Measurements from ENCODE around the gene AP1AR. TPM values are rescaled to one million over a fixed set of nuclear protein-coding genes. Genes with fewer than 3 reads are reported as not detected.
"Not testable (repeated sequence)": the region's sequence is repeated elsewhere in the genome, so short reads cannot be mapped to it uniquely, and the experiment has no call there.

AP1AR gene
- total and polyA plus RNA-seq, 11 donors, result 3.7 to 17.3 (median 9.2) TPM

DNA sequence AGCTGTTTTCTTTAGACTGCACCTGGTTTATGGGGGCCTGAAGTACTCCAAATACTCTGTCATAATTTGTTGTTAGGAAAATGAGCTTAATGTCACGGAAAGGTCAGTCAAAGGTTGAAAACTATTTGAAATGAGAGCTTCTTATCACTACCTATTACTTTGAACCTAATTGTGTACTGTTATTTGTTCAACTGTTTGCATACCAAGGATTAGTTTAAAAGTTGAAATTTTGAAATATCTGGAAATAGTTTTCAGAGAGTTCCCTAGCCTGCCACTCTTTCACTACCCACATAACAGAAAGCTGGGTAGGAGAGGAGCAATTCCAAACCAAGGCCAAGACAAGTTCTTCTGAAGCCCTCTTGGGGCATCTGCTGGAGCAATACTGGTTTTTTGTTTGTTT is 28.0 kb upstream of the AP1AR start:
- intact Hi-C loops (cut with DNase I), result no loop called here
- Histone ChIP-seq H3K27me3 (no peaks in the 10 kb centered on the region), H3K36me3 (no peaks in the 10 kb centered on the region), H3K4me1 (no peaks in the 10 kb centered on the region), H3K4me3 (no peak overlapping the region), H3K27ac (no peak overlapping the region), H3K9me3 (no peaks in the 10 kb centered on the region)
- WGBS, 4 donors, result 93 to 100% (median 93%) methylated on average over 1 of the region's 1 CpG
- ATAC-seq (no peak), DNase-seq (no peak)
- TF ChIP-seq POLR2A (IDR thresholded peaks at IDR 0.05), result no peak
- TF ChIP-seq, protein P1, sequence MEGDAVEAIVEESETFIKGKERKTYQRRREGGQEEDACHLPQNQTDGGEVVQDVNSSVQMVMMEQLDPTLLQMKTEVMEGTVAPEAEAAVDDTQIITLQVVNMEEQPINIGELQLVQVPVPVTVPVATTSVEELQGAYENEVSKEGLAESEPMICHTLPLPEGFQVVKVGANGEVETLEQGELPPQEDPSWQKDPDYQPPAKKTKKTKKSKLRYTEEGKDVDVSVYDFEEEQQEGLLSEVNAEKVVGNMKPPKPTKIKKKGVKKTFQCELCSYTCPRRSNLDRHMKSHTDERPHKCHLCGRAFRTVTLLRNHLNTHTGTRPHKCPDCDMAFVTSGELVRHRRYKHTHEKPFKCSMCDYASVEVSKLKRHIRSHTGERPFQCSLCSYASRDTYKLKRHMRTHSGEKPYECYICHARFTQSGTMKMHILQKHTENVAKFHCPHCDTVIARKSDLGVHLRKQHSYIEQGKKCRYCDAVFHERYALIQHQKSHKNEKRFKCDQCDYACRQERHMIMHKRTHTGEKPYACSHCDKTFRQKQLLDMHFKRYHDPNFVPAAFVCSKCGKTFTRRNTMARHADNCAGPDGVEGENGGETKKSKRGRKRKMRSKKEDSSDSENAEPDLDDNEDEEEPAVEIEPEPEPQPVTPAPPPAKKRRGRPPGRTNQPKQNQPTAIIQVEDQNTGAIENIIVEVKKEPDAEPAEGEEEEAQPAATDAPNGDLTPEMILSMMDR (IDR thresholded peaks at IDR 0.05), result no peak

DNA sequence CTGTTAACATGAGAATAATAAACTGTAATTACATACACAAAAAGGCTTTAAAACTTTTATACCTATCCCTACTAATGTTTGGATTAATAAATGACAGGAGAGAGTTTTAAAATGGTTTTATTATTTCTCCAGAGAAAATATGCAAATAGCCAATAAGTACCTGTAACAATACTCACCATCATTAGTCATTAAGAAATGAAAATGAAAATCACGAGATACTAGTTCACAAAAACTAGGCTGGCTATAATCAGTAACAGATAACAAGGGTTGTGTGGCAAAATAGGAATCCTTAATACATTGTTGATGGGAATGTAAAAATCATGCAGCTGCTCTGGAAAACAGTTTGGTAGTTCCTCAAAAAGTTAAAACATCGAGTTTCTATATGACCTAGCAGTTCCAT is 25.2 kb upstream of the AP1AR start:
- Histone ChIP-seq H3K27me3 (no peaks in the 10 kb centered on the region), H3K4me1 (no peaks in the 10 kb centered on the region), H3K27ac (no peak overlapping the region), H3K36me3 (no peaks in the 10 kb centered on the region), H3K4me3 (no peak overlapping the region), H3K9me3 (no peaks in the 10 kb centered on the region)
- no peak for DNase-seq
- intact Hi-C loops (cut with DNase I), result no loop called here
- WGBS, 4 donors, result 72 to 78% (median 77%) methylated on average over 2 of the region's 2 CpGs
- ATAC-seq, result no peak
- no peak for TF ChIP-seq POLR2A (IDR thresholded peaks at IDR 0.05)
- TF ChIP-seq, protein P1 (IDR thresholded peaks at IDR 0.05), result no peak

DNA sequence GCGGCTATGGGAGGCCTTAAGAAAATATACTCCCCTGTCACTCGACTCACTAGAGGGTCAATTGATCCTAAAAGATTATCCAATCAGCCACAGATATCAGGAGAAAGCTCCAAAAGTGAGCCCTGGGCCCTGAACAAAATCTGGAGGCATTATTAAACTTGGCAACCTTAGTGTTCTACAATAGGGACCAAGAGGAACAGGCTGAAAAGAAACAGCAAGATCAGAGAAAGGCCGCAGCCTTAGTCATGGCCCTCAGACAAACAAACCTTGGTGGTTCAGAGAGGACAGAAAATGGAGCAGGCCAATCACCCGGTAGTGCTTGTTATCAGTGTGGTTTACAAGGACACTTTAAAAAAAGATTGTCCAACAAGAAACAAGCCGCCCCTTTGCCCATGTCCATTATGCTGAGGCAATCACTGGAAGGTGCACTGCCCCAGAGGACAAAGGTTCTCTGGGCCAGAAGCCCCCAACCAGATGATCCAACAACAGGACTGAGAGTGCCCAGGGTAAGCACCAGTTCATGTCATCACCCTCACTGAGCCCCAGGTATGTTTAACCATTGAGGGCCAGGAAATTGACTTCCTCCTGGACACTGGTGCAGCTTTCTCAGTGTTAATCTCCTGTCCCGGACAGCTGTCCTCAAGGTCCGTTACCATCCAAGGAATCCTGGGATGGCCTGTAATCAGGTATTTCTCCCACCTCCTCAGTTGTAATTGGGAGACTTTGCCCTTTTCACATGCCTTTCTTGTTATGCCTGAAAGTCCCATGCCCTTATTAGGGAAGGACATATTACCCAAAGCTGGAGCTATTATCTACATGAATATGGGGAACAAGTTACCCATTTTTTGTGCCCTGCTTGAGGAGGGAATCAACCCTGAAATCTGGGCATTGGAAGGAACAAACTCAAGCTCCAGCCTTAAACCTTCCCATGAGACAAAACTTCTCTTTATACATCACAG is 23.2 kb upstream of the AP1AR start:
- H3K9me3 ChIP-seq; H3K4me1 ChIP-seq; H3K36me3 ChIP-seq; H3K27ac ChIP-seq; intact Hi-C loops (cut with DNase I); H3K27me3 ChIP-seq; ATAC-seq; H3K4me3 ChIP-seq; DNase-seq: not testable (repeated sequence)
- 82 to 91% (median 83%) methylated on average over 7 of the region's 7 CpGs for WGBS, 4 donors

DNA sequence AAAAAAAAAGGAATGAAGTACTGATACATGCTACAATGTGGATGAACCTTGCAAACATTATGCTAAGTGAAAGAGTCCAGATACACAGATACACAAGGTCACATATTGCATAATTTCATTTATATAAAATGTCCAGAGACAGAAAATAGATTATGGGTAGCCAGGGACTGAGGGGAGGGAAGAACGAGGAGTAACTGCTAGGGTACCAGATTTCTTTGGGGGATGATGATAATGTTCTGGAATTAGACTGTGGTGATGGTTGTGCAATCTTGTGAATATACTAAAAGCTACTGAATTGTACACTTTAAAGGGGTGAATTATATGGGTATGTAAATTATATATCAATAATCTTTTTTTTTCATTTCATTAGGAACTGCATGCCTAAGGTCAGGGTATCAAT is 20.8 kb upstream of the AP1AR start:
- Histone ChIP-seq H3K9me3 (no peaks in the 10 kb centered on the region), H3K4me1 (peaks cover 0 to 23% (median 0%) of the 10 kb centered on the region in 12 donors), H3K36me3 (no peaks in the 10 kb centered on the region), H3K27ac (no peak overlapping the region), H3K4me3 (no peak overlapping the region), H3K27me3 (no peaks in the 10 kb centered on the region)
- intact Hi-C loops (cut with DNase I), result loop anchor here in 1 of 10 donors (10.0 kb wide), 1 partner anchor 314 kb away; no protein-coding TSS in a partner anchor
- DNase-seq, result no peak
- 83 to 92% (median 86%) methylated on average over 1 of the region's 1 CpG for WGBS, 4 donors
- TF ChIP-seq, protein P1 (IDR thresholded peaks at IDR 0.05), result no peak
- TF ChIP-seq POLR2A (IDR thresholded peaks at IDR 0.05), result no peak
- no peak for ATAC-seq

All from heart left ventricle (tissue), 16 donors.